Measurements from ENCODE around the gene PAQR7.
A peak's percentile ranks its signal among the peaks of the same experiment; 100 is the strongest.

The PAQR7 gene

DNA sequence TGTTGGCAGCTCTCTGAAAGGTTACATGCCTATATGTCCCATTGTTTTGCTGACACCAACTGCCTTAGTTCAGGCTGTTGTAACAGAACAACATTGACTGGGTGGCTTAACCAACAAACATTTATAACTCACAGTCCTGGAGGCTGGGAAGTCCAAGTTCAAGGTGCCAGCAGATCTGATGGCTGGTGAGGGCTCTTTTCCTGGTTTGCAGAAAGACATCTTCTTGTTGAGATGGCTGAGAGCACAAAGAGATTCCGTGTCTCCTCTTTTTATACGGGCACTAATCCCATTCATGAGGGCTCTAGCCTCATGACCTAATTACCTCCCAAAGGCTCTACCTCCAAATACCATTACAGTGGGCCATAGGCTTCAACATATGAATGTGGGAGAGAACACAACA is 41.0 kb upstream of the PAQR7 start:
- TF ChIP-seq, protein P1, sequence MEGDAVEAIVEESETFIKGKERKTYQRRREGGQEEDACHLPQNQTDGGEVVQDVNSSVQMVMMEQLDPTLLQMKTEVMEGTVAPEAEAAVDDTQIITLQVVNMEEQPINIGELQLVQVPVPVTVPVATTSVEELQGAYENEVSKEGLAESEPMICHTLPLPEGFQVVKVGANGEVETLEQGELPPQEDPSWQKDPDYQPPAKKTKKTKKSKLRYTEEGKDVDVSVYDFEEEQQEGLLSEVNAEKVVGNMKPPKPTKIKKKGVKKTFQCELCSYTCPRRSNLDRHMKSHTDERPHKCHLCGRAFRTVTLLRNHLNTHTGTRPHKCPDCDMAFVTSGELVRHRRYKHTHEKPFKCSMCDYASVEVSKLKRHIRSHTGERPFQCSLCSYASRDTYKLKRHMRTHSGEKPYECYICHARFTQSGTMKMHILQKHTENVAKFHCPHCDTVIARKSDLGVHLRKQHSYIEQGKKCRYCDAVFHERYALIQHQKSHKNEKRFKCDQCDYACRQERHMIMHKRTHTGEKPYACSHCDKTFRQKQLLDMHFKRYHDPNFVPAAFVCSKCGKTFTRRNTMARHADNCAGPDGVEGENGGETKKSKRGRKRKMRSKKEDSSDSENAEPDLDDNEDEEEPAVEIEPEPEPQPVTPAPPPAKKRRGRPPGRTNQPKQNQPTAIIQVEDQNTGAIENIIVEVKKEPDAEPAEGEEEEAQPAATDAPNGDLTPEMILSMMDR (IDR thresholded peaks at IDR 0.05; ENCODE audit: low read length, missing control alignments): no peak
- no peak overlapping the region for H3K4me3 ChIP-seq (replicated peaks; ENCODE audit: low read depth, low read length)
- DNase-seq (ENCODE audit: low read depth): no peak

DNA sequence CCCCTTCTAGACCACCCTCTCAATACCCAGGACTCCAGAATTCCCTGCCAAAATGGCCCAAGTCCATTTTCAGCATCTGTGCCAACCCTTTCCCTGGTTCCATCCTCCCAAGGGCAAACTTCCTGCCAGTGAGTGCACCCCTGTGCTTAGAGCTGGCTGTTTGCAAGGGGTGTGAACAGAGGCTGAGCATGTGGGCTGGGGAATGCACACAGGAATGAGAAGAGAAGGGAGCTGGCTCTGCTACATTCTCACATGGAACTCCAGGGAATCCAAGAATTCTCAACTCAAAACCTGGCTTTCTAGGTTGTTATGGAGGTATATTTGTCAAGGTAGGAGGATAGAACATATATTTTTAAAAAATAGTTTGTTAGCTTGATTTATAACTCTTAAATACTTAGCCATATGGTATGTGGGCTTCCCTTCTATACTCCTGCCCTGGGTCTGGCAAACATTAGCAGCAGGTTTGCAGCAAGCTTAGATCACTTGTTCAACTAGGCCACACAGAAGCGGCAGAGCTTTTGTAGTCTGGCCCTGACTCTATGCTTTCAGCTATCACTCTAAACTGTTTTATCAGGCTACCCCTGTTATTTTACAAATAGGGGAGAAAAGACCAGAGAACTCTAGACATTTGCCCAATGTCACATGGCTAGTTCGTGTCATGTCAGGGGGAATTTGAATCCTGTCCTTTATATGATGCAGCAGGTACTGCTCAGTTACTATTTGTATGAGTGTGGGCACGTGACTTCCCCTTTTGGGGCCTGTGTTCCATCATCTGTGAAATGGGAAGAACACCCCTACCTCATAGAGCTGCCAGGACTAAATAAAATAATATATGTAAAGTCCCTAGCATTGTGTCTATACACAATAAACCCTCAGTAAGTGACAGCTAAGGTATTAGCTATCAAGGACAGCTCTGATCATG is 38.8 kb upstream of the PAQR7 start:
- TF ChIP-seq, protein P1 (IDR thresholded peaks at IDR 0.05; ENCODE audit: low read length, missing control alignments): no peak
- DNase-seq (ENCODE audit: low read depth): no peak
- no peak overlapping the region for H3K4me3 ChIP-seq (replicated peaks; ENCODE audit: low read depth, low read length)

DNA sequence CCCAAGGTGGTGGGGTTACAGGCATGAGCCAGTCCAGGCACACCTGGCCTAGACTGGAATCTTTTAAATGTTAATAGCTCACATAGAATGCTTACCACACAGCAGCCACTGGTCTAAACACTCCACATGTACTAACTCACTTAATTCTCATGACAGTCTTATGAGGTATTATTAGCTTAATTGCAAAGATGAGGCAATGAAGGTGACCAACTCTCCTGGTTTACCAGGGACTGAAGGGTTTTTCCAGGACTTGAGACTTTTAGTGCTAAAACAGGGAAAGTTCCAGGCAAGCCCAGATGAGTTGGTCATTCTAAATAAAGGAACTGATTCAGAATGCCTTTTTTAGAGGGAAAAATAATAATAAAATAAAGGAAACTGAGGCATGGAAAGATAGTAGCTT is 37.7 kb upstream of the PAQR7 start:
- no peak for DNase-seq (ENCODE audit: low read depth)
- TF ChIP-seq, protein P1 (IDR thresholded peaks at IDR 0.05; ENCODE audit: low read length, missing control alignments): no peak
- H3K4me3 ChIP-seq (replicated peaks; ENCODE audit: low read depth, low read length): no peak overlapping the region

DNA sequence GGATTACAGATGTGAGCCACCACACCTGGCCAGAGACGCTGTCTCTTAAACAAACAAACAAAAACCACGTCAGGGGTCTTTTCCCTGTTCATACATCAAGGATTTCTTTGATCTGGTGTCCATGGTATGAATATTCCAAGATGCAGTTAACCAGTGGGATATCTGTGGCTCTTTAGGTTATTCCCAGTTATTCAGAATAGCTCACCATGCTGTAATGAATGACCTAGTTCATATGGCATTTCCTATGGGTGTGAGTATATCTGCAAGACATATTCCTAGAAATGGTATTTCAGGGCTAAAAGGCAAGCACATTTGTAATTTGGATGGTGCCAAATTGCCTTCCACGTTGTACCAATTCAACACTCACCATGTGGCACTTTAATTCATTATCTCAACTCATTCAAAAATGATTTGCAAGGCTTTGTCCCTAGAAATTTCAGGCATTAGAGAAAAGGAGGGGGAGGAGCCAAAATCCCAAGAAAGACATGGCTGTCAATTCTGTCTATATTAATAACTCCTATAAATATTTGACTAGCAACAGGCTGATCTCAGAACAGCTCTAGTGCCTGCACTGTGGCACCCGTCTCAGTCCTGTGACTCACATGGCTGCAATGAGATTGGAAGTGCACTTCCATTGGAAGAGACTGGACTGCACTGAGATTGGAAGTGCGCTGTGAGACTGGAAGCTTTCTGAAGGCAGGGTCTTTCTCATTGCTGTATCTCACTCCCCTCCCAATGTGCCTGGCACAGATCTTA is 36.7 kb upstream of the PAQR7 start:
- no peak overlapping the region for H3K4me3 ChIP-seq (replicated peaks; ENCODE audit: low read depth, low read length)
- TF ChIP-seq, protein P1 (IDR thresholded peaks at IDR 0.05; ENCODE audit: low read length, missing control alignments): no peak
- DNase-seq (ENCODE audit: low read depth): peak; percentile 77

DNA sequence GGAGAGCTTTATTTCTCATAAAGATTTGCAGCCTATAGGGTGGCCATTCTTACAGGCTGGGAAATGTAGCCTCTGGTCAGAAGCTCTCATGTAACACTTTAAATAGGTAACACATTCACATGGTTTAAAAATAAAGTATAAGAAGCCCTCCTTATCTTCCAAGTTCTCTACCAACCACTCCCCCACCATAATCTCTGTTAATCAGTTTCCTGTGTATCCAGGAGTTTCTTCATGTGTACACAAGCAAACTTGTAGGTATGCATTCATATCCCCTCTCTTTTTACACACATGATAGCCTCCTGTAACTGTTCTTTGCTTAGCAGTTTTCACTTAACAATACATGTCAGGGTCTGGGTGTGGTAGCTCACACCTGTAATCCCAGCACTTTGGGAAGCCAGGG is 35.7 kb upstream of the PAQR7 start:
- TF ChIP-seq, protein P1 (IDR thresholded peaks at IDR 0.05; ENCODE audit: low read length, missing control alignments): no peak
- H3K4me3 ChIP-seq (replicated peaks; ENCODE audit: low read depth, low read length): no peak overlapping the region
- DNase-seq (ENCODE audit: low read depth): no peak

DNA sequence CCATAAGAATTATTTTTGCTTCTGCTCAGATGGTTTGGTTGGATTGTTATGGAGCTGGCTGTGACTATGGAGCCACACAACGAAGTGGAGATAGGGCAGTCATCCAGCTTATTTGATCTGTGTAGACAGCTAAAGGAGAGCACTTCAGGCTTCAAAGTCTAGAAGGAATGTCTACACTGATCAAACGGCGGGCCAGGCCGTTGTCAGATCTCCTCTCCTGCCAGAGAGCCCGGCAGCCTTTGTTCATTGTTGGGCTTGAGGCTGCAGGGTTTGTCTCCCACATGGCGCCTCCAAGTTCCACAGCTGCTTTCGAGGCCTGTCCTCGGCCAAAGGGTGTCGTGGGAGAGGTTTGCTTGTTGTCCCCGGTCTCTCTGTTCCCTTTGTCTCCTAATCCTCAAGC is 33.5 kb upstream of the PAQR7 start:
- no peak for DNase-seq (ENCODE audit: low read depth)
- TF ChIP-seq, protein P1 (IDR thresholded peaks at IDR 0.05; ENCODE audit: low read length, missing control alignments): no peak
- no peak overlapping the region for H3K4me3 ChIP-seq (replicated peaks; ENCODE audit: low read depth, low read length)
